NCI-H2029 treated with DMSO at 0.1 percent for 48 hours (cell line): ENCODE results near the gene DEDD.
A peak's percentile ranks its signal among the peaks of the same experiment; 100 is the strongest.

Experiments
- DNase-seq: peaks from one replicate; lab custom pipeline; 2025; lab: John Stamatoyannopoulos, UW

Gene DEDD, protein sequence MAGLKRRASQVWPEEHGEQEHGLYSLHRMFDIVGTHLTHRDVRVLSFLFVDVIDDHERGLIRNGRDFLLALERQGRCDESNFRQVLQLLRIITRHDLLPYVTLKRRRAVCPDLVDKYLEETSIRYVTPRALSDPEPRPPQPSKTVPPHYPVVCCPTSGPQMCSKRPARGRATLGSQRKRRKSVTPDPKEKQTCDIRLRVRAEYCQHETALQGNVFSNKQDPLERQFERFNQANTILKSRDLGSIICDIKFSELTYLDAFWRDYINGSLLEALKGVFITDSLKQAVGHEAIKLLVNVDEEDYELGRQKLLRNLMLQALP

DNA sequence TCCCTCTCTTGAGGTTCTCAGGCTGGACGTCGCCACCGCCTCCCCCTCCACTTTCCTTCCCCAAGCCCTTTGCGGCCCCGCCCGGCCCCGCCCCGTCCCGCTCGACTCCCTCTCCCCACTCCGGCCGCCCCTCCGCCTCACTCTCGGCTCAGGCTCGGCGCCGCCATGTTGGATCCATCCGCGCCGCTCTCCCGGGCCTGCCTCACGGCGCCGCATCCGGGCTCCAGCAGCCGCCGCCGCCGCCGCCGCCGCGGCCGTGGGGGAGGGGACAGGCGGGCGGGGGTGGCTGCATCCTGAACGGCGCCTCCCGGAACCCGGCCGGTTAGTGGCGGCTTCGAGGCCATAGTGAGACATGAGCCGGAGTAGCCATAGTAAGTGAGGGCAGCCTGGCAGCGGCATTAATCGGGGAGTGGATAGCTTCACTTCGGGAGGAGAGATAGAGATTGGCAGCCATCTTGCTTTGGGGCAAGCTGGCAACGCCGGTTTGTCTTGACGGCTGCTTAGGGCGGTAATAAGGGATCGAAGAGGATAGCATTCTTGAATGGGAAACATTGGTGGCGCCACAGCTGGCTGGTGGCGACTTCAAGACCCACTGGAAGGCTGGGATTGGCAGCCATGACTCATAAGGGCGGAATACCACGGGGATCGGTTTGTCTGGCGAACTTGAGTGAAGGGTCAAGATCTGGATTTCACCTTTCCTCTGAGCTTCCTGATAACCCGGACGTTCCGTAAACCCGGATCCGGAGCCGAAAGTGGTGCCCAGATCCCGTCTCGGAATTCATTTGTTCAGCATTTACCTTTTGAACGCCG lies at the start of gene DEDD:
TSS of gene DEDD (minus strand) at position 258 of the 810 bp plus-strand sequence. CDS start 8,205 bp downstream, outside the sequence.
- DNase-seq: peak; percentile 94

DNA sequence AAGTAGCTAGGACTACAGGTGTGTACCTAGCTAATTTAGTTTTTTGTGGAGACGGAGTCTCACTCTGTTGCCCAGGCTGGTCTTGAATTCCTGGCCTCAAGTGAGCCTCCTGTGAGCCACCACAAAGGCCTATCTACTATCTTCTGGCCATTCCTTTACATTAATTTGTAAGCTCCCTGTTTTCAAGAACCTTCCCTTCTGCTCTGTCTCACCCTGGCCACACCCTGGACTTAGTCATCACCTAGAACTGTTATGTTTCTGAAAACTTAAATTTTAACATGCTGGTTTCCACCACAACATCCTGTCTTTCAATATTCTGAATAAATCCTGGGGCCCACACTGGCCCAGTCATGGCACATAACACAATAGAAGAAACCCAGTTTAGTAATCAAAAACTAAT lies 49.7 kb upstream of the DEDD start:
- no peak for DNase-seq

DNA sequence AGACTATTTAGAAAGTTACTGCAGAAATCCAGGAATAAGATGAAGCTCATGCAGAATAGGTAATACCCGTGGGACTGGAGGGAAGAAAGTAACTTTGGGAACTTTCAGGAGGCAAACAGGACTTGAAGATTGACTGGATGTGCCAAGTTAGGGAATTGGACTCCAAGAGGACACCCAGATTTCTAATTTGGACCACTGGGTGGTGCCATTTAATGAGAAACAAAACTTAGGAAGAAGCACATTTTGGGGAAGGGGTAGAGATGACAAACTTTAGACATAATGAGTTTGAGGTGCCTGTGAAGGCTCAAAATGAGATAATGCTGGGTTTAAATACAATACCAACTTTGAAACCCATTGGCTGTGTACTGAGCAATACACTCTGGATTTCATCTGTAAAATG lies 48.2 kb upstream of the DEDD start:
- DNase-seq: no peak

DNA sequence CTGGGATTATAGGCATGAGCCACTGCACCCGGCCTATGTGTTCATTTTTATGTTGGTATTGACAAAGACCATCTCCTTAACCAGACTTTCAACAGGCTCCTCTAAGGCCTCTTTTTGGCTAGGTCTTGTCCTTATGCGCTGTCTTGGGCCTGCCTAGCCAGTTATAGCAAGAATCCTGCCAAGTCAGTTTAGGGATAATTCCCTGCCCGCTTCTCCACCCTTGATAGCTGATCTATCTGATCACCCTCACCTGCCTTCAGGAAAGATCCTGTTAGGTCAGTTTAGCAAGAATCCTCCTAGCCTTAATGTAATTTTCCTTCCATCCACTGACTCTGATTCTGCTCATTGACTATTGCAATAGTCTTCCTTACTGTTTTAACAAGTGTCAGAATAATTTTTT lies 47.2 kb upstream of the DEDD start:
- no peak for DNase-seq

DNA sequence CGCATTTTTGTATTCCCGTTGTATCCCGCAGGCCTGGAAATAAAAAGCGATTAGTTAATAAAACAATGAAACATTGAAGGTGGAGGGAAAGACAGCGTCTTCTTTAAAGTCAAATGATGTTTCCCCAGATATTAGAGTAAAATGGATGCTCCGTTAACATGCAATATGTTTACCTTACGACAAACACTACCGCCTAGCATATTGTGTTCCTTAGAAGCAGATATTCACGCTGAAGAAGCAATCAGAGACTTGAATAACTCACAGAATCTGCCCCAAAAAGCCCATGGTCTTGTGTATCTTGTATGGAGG lies 45.4 kb upstream of the DEDD start:
- no peak for DNase-seq

DNA sequence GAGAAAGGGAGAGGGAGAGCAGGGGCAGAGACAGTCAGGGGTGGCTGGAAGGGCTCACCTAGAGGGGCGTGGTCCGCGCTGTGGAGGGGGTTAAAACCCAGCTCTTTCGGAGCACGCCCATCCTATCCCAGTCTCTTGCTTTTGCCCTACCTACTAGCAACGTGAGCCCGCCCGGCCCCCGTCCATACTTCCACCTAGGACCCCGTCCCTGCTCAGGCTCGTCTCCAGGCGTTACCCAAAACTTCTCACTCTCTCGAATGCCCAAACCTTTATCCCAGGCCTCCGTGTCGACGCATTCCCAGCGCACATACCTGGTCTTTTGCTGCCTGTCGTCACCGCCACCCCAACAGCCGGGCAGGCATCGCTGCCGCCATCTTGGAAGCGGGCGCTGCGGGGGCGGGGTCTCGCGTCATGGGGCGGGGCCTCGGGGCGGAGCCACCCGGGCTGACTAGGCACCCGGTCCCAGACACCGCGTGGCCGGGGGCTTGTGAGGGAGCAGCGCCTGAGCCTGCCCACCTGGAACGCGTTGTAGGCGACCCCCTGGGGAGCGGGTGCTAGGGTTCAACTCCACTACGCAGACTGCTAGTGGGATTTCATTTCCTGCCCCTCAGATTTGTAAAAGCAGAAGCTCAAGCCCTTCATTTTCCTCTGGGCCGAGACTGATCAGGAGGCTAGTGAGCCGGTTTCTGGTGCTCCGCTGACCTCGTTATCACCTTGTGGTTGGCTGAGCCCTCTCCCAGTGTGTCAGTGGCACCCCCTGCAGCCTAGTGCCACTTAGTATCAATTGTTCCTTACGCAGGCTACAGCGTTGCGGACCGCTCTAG lies 44.9 kb upstream of the DEDD start, which contains the start of gene B4GALT3:
TSS of gene B4GALT3 (minus strand) at position 396 of the 824 bp plus-strand sequence. CDS start 1,447 bp downstream, outside the sequence.
- peak; percentile 44 for DNase-seq

DNA sequence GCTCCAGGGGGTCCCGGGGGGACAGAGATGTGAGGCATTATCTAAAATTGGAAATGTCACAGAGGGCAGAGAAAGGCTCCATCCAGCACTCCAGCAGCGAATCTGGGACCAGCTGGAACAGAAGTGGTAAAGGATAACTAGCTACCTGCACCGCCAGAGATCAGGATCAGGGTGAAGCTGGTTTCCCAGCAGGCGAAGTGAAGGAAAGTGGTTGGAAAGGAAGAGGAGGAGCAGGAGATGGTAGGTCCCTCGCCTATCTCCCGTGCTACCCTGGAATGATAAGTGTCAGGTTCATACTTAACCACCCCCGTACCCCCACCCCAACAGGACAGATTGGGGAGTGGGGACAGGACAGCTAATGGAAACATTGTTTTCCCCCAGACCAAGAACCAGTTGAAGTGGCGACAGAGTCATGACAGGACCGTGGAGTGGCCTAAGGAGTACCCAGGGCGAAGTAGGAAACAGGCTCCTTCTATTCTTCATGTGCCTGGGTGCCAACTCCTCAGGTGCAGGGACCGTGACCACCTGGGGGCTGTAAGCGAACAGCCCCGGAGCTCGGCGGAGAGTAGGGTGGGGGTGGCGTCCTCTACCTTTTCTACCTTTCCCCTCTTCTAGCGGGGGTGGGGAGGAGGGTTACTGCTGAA lies 44.1 kb upstream of the DEDD start:
- no peak for DNase-seq

DNA sequence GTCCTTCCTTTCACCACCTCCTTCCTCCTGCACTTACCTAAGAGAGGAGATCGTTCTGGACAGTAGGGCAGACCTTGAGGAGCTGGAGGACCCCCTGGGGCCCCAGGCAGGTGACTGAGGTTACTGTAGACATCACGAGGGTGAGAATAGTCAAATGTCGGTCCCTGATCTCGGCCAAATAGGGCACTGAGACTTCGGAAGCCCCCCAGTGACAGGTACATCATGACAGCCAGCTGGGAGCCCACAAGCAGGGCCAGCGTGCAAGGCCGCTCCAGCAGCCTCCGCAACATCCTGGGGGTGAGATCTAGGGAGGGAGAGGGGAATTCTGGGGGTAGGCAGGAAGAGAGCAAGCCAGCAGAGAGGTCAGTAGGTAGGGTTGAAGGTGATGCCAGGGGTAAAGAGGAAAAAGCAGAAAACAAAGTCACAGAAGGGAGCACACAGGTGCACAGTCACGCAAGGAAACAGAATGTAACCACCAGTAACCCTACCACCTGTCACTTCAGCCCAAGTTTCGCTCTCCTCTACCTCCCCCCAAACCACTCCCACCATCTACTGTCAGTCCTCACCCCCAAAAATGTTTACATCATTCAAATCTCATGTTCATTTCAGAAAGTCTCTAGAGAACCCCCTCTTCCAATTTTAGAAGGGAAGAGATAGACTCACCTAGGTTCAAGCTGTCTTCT lies 43.4 kb upstream of the DEDD start:
- no peak for DNase-seq

DNA sequence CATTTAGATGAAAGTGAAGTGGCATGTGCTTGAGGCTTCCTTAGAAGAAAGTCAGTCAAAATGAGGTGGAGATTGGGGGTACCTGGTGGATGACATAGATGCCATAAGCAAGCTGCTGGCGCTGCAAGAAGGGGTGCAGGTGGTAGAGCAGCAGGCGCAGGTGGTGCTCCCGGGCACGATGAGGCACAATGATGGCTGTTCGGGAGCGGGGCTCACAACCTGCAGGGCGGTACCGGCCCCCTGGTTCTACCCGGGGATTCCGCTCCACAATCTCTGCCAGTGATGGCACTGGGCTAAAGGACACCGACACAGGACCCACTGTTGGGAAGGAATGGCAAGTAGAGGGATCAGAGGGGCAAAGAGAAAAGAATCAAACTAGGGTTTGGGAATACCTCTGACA lies 42.4 kb upstream of the DEDD start:
- no peak for DNase-seq

DNA sequence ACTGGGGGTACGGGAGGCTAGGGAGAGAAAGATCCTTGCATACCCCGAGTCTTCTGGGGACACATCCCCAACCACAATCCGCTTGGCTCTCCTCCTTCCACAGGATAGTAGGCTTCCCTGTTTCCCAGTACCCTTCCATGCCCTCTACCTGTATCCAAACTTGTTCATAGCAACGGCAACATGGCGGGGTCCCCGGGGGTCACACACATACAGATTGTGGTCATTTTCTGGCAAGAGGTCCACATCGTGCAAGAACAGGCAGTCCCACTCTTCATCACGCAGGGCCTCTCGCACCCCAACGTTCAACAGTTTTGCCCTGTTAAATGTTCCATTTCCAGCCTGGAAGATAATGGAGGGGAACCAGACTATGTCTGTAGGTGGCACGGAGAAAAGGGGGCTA lies 41.2 kb upstream of the DEDD start:
- DNase-seq: no peak

DNA sequence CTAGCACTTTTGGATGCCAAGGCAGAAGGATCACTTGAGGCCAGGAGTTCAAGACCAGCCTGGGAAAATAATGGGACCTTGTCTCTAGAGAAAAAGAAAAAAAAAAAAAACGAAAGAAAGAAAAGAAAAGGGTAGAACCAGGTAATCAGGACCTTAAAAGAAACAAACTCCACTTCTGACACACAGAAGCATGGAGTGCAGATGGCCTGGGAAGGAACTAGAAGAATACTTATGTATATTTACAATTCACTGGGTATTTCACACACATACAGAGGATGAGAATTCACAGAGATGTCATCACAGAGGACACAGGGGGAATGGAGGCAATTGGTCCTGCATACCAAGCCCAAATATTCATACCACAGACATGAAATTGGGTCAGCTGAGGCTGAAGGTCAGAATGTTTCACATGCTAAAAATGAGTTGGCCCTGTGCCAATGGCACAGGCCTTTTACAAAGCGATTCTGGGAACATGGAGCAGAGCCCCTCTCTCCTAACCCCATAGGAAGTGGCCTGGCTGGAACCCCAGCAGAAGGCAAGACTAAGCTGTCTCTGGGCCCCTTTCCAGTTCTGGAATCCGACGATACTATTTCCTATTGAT lies 40.4 kb upstream of the DEDD start:
- DNase-seq: no peak

DNA sequence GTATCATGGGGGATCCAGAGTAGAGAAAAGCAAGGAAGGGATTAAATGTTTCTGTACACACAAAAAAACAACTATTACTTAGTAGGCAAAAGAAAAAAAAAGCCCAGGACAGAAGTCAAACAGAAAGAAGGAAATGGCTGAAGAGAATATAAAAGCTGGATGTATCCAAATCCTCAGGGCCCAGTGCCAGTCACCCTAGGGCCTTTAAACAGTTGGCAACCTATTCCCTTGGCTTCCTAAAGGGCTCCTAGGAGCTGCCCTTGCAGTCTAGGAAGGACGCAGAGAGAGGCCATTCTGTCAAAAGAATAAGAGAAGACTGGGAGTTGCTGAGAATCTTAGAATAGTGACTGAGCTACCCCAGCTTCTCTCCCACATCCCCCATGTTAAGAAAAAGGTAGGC lies 39.9 kb upstream of the DEDD start:
- no peak for DNase-seq

DNA sequence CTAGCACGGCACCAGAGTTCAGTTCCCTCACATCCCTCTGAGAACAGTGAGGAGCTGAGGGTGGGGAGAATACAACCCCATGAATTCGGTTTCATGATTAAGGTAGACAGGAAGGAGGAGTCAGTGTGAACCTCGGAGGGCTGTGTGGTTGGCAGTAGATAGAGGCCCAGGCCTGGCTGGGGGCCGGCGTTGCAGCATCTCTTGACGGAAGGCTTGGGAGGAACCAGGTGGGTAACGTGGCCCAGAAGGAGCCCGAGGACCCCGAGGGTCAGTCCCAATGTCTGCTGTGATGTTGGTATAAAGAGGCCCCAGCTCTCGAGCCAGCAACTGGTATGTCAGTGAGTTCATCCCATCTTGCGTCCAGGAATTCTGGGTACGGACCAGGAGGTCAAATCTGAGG lies 39.2 kb upstream of the DEDD start:
- DNase-seq: no peak

DNA sequence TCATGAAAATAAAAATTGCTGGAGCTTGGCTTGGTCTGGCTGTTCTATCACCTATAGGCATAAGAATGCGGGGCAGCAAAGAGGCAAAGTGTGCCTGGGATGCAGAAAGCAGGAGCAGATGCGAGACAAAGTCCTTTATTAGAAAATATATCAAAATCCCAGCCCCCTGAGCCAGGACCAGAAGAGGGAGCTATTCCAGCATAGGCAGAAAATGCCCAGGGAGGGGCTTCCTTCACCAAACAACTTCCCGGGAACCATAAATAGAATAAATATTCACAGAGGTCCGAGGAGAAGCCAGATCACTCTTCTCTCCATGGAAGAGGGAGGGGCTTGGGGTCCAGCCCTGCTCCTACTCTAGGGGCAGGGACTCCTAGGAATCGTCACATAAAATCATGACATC lies 38.7 kb upstream of the DEDD start:
- DNase-seq: no peak

DNA sequence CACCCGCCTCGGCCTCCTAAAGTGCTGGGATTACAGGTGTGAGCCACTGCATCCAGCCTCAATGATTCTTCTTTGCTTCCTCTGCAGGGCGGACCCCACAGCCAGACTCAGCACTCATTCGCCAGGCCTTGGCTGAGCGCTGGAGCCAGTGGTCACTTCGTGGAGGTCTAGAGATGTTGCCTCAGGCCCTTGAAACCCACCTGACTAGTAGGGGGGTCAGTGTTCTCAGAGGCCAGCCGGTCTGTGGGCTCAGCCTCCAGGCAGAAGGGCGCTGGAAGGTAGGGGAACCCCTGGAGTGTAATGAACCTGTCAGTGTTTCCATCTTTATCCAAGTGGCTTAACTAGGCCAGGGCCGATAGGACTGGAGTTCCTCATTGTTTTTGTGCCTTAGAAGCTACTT lies 36.4 kb upstream of the DEDD start:
- no peak for DNase-seq

DNA sequence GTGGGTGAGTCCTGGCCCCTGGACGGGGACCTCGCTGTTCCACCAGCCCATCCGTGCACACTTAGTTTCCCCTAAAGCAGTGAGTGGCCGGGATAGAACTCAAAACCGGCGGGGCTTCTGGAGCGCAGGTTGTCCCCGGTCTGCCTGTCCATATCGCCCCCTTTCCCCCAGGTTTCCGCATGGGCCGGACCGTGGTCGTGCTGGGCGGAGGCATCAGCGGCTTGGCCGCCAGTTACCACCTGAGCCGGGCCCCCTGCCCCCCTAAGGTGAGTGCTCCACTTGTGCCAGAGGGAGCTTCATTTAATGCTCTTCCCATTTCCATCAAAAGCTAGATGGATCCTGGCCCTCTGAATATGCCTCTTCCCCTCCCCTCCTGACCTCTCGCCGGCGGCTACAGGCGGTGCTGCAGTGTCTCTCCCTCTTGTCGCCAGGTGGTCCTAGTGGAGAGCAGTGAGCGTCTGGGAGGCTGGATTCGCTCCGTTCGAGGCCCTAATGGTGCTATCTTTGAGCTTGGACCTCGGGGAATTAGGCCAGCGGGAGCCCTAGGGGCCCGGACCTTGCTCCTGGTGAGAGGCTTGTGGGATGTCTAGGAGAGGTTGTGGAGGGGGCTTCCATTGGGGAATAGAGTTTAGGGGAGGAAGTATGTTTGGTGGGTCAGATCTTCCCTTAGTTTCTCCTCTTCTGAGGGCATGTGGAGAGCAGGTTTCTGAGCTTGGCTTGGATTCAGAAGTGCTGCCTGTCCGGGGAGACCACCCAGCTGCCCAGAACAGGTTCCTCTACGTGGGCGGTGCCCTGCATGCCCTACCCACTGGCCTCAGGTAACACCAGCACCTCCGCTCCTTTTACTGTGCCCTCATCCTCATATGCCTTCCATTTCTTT lies 34.4 kb upstream of the DEDD start:
- DNase-seq: no peak

DNA sequence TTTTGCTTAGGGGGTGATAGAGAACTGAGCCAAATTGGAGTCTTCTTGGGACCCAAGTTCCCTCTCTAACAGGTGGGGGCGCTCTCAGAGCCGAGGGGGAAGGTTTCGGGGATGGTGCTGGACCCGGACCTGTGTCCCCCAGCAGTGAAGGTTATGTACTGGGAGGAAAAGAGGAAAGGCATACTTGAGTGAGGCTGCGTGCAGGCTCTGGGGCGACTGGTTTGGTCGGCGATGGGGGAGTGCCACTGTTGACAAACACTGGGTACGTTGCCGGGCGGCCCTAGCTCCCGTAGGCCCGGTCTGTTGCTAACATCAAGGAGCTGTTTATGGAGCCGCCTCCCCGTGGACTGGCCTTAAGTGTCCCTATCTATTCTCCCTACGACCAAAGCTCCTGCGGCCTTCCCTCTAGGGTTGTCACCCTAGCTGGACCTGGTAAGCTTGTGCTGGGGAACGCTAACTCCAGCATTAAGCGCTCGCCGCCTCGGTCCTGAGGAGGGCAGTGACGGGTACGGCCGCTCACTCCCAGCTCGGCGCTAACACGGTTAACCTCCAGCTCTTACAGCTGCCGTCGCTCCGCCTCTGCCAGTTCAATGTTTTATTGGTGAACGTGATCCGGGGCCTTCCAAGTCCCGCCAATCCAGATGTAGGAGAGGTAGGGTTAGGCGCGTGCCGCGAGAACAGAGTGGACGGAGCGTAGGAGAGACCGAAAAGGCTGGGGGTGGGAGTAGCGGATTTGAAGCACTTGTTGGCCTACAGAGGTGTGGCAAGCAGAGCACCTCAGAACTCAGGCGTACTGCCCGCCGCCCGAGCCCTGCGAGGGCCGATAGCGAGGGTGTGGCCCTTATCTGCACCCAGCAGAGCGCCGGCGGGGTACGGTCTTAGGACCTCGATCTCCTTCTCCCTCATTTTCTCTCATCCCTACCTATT lies 33.5 kb upstream of the DEDD start, which contains the start of gene PPOX:
TSS of gene PPOX (plus strand) at position 685 of the 927 bp plus-strand sequence. CDS start 422 bp downstream, outside the sequence.
- peak; percentile 95 for DNase-seq

DNA sequence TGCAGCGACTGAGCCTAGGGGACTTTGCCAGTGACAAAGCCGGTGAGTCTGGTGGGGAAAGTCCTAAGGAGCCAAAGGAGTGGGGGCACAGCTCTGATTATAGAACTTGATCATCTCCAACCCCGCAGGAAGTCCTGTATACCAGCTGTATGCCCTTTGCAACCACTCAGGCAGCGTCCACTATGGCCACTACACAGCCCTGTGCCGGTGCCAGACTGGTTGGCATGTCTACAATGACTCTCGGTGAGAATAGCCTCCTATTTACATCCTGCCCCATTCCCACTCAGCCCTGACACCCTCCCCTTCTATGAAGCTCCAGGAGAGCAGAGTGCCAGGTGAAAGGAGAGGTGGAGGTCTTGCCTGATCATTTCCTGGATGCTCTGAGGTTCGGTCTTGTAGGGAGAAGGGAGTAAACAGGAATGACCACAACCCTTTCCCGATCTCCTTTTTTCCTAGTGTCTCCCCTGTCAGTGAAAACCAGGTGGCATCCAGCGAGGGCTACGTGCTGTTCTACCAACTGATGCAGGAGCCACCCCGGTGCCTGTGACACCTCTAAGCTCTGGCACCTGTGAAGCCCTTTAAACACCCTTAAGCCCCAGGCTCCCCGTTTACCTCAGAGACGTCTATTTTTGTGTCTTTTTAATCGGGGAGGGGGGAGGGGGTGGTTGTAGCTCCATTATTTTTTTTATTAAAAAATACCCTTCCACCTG lies 32.6 kb upstream of the DEDD start:
- DNase-seq: no peak
